ENCODE results near the gene LRRC42. TPM values are rescaled to one million over a fixed set of nuclear protein-coding genes. Genes with fewer than 3 reads are reported as not detected.

The LRRC42 gene
- total RNA-seq, 3 donors from 2014 or later = 11.2 to 20.0 (median 17.7) TPM

DNA sequence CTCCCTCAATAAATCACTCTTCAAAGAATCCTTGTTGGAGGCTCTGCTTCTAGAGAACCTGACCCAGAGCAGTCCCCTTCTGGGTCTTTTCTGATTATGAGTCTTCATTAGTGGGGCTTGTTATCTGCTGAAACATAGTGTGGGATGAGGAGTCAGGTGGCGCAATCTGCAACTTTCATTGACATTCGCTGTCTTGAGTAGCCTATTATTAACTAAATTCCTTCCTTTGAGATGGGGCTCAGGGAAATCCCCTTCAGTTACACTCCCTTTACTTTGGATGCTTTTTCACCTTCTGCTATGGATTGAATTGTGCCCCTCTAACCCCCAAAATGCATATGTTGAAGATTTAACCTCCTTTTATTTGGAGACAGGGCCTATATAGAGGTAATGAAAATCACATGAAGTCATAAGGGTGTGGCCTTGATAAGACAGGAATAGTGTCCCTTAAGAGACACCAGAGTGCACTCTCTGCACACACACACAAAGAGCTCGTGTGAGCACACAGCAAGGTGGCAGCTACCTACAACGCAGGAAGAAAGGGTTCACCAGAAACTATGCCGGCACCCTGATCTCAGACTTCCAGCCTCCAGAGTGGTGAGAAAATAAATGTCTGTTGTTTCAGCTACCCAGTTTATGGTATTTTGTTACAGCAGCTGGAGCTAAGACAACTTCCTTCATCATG lies 32.7 kb upstream of the LRRC42 start:
- Histone ChIP-seq H3K9me3 (no peaks in the 10 kb centered on the region), H3K27me3 (no peaks in the 10 kb centered on the region), H3K36me3 (no peaks in the 10 kb centered on the region), H3K4me3 (no peak overlapping the region), H3K27ac (no peak overlapping the region), H3K4me1 (no peaks in the 10 kb centered on the region)
- DNase-seq (ENCODE audit: low spot score in 2 of 2) = no peak
- TF ChIP-seq CTCF (IDR thresholded peaks at IDR 0.05) = no peak
- TF ChIP-seq POLR2AphosphoS5 (IDR thresholded peaks at IDR 0.05) = no peak
- intact Hi-C loops (cut with DNase I; ENCODE audit: low total_unique reads) = loop anchor here (10.0 kb wide), 1 partner anchor 1549 kb away; the partner anchor contains the start of gene CC2D1B

DNA sequence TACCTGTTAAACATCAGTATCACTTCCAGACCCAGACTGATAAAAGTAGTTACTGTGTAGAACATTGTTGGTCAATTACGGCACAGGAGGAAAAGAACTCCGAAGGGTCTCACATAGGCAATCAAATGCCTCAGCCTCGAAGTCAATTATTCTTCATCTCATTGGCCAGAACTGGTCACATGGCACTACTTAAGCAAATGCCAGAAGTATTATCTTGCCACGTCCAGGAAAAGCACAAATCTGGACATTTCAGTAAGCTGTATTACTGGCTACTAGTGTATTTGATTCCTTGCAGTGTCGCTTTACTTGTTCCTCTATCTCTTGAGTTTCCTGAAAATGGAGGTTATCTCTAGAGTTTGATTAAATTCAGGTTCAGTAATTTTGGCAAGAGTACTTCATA lies 27.8 kb upstream of the LRRC42 start:
- H3K27ac ChIP-seq = no peak overlapping the region
- no peak for DNase-seq (ENCODE audit: low spot score in 2 of 2)
- no peaks in the 10 kb centered on the region for H3K27me3 ChIP-seq
- TF ChIP-seq POLR2AphosphoS5 (IDR thresholded peaks at IDR 0.05) = no peak
- no peak for TF ChIP-seq CTCF (IDR thresholded peaks at IDR 0.05)
- no peak for TF ChIP-seq POLR2A (IDR thresholded peaks at IDR 0.05)
- peaks cover 0 to 9% of the 10 kb centered on the region in 2 donors for H3K4me1 ChIP-seq
- H3K36me3 ChIP-seq = peaks cover 4% of the 10 kb centered on the region
- H3K4me3 ChIP-seq = no peak overlapping the region
- intact Hi-C loops (cut with DNase I; ENCODE audit: low total_unique reads) = loop anchor here (10.0 kb wide), 1 partner anchor 1554 kb away; the partner anchor contains the start of gene CC2D1B
- H3K9me3 ChIP-seq = no peaks in the 10 kb centered on the region

GRCh38 chr1:53919675-53920066 lies 26.5 kb upstream of the LRRC42 start:
- Histone ChIP-seq H3K36me3 (peaks cover 4% of the 10 kb centered on the region), H3K27me3 (no peaks in the 10 kb centered on the region), H3K27ac (no peak overlapping the region), H3K4me1 (peaks cover 0 to 9% of the 10 kb centered on the region in 2 donors), H3K9me3 (no peaks in the 10 kb centered on the region), H3K4me3 (no peak overlapping the region)
- intact Hi-C loops (cut with DNase I; ENCODE audit: low total_unique reads) = loop anchor here (10.0 kb wide), 1 partner anchor 1555 kb away; the partner anchor contains the start of gene CC2D1B
- no peak for TF ChIP-seq POLR2A (IDR thresholded peaks at IDR 0.05)
- no peak for TF ChIP-seq CTCF (IDR thresholded peaks at IDR 0.05)
- TF ChIP-seq POLR2AphosphoS5 (IDR thresholded peaks at IDR 0.05) = no peak
- no peak for DNase-seq (ENCODE audit: low spot score in 2 of 2)

DNA sequence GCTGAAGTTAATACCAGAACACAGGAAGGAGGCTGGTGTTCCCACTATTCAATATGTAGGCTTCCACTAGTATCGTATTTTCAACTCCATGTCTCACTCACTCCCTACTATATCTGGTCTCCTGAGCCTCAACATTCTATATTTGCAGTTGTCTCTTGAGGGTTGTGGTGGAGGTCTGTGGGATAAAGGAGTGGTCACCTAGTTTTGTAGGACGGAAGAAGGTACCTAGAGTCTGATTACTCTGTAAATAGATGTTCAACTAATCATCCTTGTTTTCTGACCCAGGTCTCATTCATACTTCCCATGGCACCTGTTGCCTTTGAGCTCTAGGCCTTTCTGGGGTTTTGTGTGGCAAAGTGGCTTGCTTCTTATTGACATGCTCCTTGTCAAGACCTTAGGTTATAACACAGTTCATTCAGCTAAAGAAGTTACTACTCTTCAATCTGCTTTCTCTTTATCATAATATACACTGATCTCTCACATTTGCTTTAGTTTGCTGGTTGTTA lies 18.7 kb upstream of the LRRC42 start:
- intact Hi-C loops (cut with DNase I; ENCODE audit: low total_unique reads) = no loop called here
- Histone ChIP-seq H3K27ac (no peak overlapping the region), H3K36me3 (no peaks in the 10 kb centered on the region), H3K27me3 (no peaks in the 10 kb centered on the region), H3K4me3 (no peak overlapping the region), H3K4me1 (no peaks in the 10 kb centered on the region), H3K9me3 (no peaks in the 10 kb centered on the region)
- no peak for DNase-seq (ENCODE audit: low spot score in 2 of 2)
- TF ChIP-seq POLR2AphosphoS5 (IDR thresholded peaks at IDR 0.05) (no peak), POLR2A (IDR thresholded peaks at IDR 0.05) (no peak), CTCF (IDR thresholded peaks at IDR 0.05) (no peak)

DNA sequence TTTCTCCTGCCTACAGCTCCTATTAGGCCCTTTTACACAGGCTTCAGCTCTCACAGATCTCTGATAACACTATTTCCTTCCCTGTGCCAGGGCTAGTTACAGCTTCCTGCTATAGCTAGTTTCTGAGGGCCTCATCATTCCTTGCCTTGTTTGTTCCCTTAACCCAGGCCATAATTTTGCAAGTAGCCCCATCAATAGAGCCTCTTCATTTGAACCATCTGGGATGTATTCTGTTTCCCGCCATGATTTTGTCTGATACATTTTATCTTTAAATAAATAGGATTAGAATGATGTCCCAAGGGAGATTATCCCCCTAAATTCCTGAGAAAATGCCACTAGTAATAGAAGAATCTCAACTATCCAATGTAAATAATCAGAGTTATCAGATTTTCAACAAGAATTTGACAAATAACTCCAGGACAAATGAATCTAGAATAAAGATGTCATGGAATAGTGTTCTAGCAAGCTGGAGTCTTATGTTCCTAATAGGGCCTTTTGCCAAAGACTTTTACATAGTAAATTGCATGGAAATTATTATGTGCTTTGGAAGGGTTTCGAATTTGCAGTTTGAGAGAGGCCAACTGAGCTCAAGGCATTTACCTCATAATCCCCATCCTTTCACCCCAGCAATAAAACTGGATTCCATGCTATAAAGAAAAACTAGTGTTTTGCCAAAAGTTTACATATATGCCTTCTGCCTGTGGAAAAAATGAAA lies 16.7 kb upstream of the LRRC42 start:
- no peaks in the 10 kb centered on the region for H3K4me1 ChIP-seq
- DNase-seq (ENCODE audit: low spot score in 2 of 2) = no peak
- H3K9me3 ChIP-seq = no peaks in the 10 kb centered on the region
- H3K4me3 ChIP-seq = no peak overlapping the region
- no peaks in the 10 kb centered on the region for H3K27me3 ChIP-seq
- TF ChIP-seq POLR2A (IDR thresholded peaks at IDR 0.05) = no peak
- no peak for TF ChIP-seq POLR2AphosphoS5 (IDR thresholded peaks at IDR 0.05)
- no peak for TF ChIP-seq CTCF (IDR thresholded peaks at IDR 0.05)
- H3K27ac ChIP-seq = no peak overlapping the region
- intact Hi-C loops (cut with DNase I; ENCODE audit: low total_unique reads) = no loop called here
- H3K36me3 ChIP-seq = no peaks in the 10 kb centered on the region

Data from breast epithelium (tissue), 4 donors.